Measurements from ENCODE around the gene SDHAF4. TPM values are rescaled to one million over a fixed set of nuclear protein-coding genes. Genes with fewer than 3 reads are reported as not detected.

Gene SDHAF4
- 8.7 and 9.2 TPM in 2 replicates for total RNA-seq
- polyA plus RNA-seq, result 1.9 and 2.7 TPM in 2 replicates
- polyA plus RNA-seq (2012), result 7.0 and 7.5 TPM in 2 replicates
- 0.63 and 2.0 TPM in 2 replicates for polyA minus RNA-seq (ENCODE audit: low replicate concordance)

- peak; percentile 75 to 85 for DNase-seq (ENCODE audit: low read depth in 2 of 2)
Measured at GRCh38 chr6:70566751-70567382, at the start of gene SDHAF4. TSS of gene SDHAF4 (plus strand) at chr6:70566930. CDS start at chr6:70566941, 11 bp downstream.

GRCh38 chr6:70518723-70519122 is 48.0 kb upstream of the SDHAF4 start:
- no peak overlapping the region for H2AFZ ChIP-seq (ENCODE audit: low read length)
- no peak for DNase-seq (ENCODE audit: low read depth in 2 of 2)
- H3K4me1 ChIP-seq (ENCODE audit: control insufficient read depth, extremely low read depth, insufficient read depth, low read length), result no peaks in the 10 kb centered on the region
- no peaks in the 10 kb centered on the region for H3K79me2 ChIP-seq (ENCODE audit: control insufficient read depth, insufficient read depth, low read length)
- no peaks in the 10 kb centered on the region for H3K36me3 ChIP-seq (ENCODE audit: control insufficient read depth, insufficient read depth, low read length)
- H3K27ac ChIP-seq (ENCODE audit: insufficient read depth, low read length), result no peak overlapping the region
- H4K20me1 ChIP-seq (ENCODE audit: control insufficient read depth, extremely low read depth, insufficient read depth, low read length), result no peaks in the 10 kb centered on the region
- H3K27me3 ChIP-seq (ENCODE audit: control insufficient read depth, insufficient read depth, low read length), result no peaks in the 10 kb centered on the region
- no peaks in the 10 kb centered on the region for H3K9me3 ChIP-seq (ENCODE audit: control insufficient read depth, insufficient read depth, low read depth, low read length)
- no peak overlapping the region for H3K4me3 ChIP-seq (replicated peaks in 1 of 4; ENCODE audit: control extremely low read depth in 1 of 4, insufficient read depth in 1 of 4, low read depth in 3 of 4, low read length in 4 of 4)
- no peak overlapping the region for H3K4me2 ChIP-seq (ENCODE audit: extremely low read depth, insufficient read depth, low read length)
- H3K9ac ChIP-seq (ENCODE audit: insufficient read depth, low read length), result no peak overlapping the region
- TF ChIP-seq CTCF (conservative IDR thresholded peaks at IDR 0.05 in 1 of 2, IDR thresholded peaks at IDR 0.05 in 1 of 2; ENCODE audit: low read depth in 1 of 2, low read length in 2 of 2), result no peak
- TF ChIP-seq EZH2 (IDR thresholded peaks at IDR 0.05; ENCODE audit: low read length, missing control alignments), result no peak

More at GRCh38 chr6:70566751-70567382, at the start of gene SDHAF4:
- H3K27ac ChIP-seq (ENCODE audit: insufficient read depth, low read length), result peak within 1 kb of the TSS; percentile 82
- H3K4me1 ChIP-seq (ENCODE audit: control insufficient read depth, extremely low read depth, insufficient read depth, low read length), result no peaks in the 10 kb centered on the region
- H4K20me1 ChIP-seq (ENCODE audit: control insufficient read depth, extremely low read depth, insufficient read depth, low read length), result no peaks in the 10 kb centered on the region
- H3K4me3 ChIP-seq (replicated peaks in 1 of 4; ENCODE audit: control extremely low read depth in 1 of 4, insufficient read depth in 1 of 4, low read depth in 3 of 4, low read length in 4 of 4), result peak within 1 kb of the TSS; percentile 64 to 96 (median 79)
- H2AFZ ChIP-seq (ENCODE audit: low read length), result peak within 1 kb of the TSS; percentile 99
- peaks cover 4% of the 10 kb centered on the region for H3K79me2 ChIP-seq (ENCODE audit: control insufficient read depth, insufficient read depth, low read length)
- H3K27me3 ChIP-seq (ENCODE audit: control insufficient read depth, insufficient read depth, low read length), result no peaks in the 10 kb centered on the region
- peak within 1 kb of the TSS; percentile 73 for H3K9ac ChIP-seq (ENCODE audit: insufficient read depth, low read length)
- TF ChIP-seq EZH2 (IDR thresholded peaks at IDR 0.05; ENCODE audit: low read length, missing control alignments) (no peak), CTCF (conservative IDR thresholded peaks at IDR 0.05 in 1 of 2, IDR thresholded peaks at IDR 0.05 in 1 of 2; ENCODE audit: low read depth in 1 of 2, low read length in 2 of 2) (no peak)
- H3K4me2 ChIP-seq (ENCODE audit: extremely low read depth, insufficient read depth, low read length), result peak within 1 kb of the TSS; percentile 85
- H3K9me3 ChIP-seq (ENCODE audit: control insufficient read depth, insufficient read depth, low read depth, low read length), result no peaks in the 10 kb centered on the region
- no peaks in the 10 kb centered on the region for H3K36me3 ChIP-seq (ENCODE audit: control insufficient read depth, insufficient read depth, low read length)

- Histone ChIP-seq H4K20me1 (ENCODE audit: control insufficient read depth, extremely low read depth, insufficient read depth, low read length) (no peaks in the 10 kb centered on the region), H3K36me3 (ENCODE audit: control insufficient read depth, insufficient read depth, low read length) (no peaks in the 10 kb centered on the region), H2AFZ (ENCODE audit: low read length) (no peak overlapping the region), H3K4me2 (ENCODE audit: extremely low read depth, insufficient read depth, low read length) (no peak overlapping the region), H3K9me3 (ENCODE audit: control insufficient read depth, insufficient read depth, low read depth, low read length) (no peaks in the 10 kb centered on the region), H3K4me1 (ENCODE audit: control insufficient read depth, extremely low read depth, insufficient read depth, low read length) (no peaks in the 10 kb centered on the region), H3K9ac (ENCODE audit: insufficient read depth, low read length) (no peak overlapping the region), H3K4me3 (replicated peaks in 1 of 4; ENCODE audit: control extremely low read depth in 1 of 4, insufficient read depth in 1 of 4, low read depth in 3 of 4, low read length in 4 of 4) (no peak overlapping the region), H3K27ac (ENCODE audit: insufficient read depth, low read length) (no peak overlapping the region), H3K27me3 (ENCODE audit: control insufficient read depth, insufficient read depth, low read length) (no peaks in the 10 kb centered on the region), H3K79me2 (ENCODE audit: control insufficient read depth, insufficient read depth, low read length) (no peaks in the 10 kb centered on the region)
- peak; percentile 7 to 36 for DNase-seq (ENCODE audit: low read depth in 2 of 2)
- peak; percentile 11 to 32 for TF ChIP-seq CTCF (conservative IDR thresholded peaks at IDR 0.05 in 1 of 2, IDR thresholded peaks at IDR 0.05 in 1 of 2; ENCODE audit: low read depth in 1 of 2, low read length in 2 of 2)
- TF ChIP-seq EZH2 (IDR thresholded peaks at IDR 0.05; ENCODE audit: low read length, missing control alignments), result no peak
Measured at GRCh38 chr6:70520575-70520974, 46.2 kb upstream of the SDHAF4 start.
